H1 (cell line): Measurements from ENCODE around the gene NTRK2. TPM values are rescaled to one million over a fixed set of nuclear protein-coding genes. Genes with fewer than 3 reads are reported as not detected.

Experiments
- CTCF ChIA-PET: fragments of 300-600 bp; sonication (Branson Sonifier 250); formaldehyde crosslinking; loops from one replicate; lab custom pipeline; 2021; ENCODE audit not compliant: partially characterized antibody; lab: Charles Lee
- POLR2A ChIA-PET: fragments of 300-600 bp; sonication (Branson Sonifier 250); formaldehyde crosslinking; loops from one replicate; lab custom pipeline; 2021; ENCODE audit warnings: inconsistent platforms; ENCODE audit not compliant: partially characterized antibody; lab: Charles Lee
- DNase-seq, 2 experiments: peaks; one replicate each; pipeline versions ENCODE4 v3.0.0 to v3.0.0-alpha.2; 2010 to 2022; ENCODE audit warnings: low spot score in 2 of 2, low read depth in 1 of 2, mixed read lengths in 1 of 2
- FAIRE-seq: peaks from 2 replicates; lab custom pipeline; 2011; peaks lifted over from hg19 to GRCh38; lab: Jason Lieb, UNC
- H2AFZ ChIP-seq: 2 replicates; pipeline ENCODE4 v1.8.1; 2012; ENCODE audit warnings: low read length, inconsistent platforms
- H2AK5ac ChIP-seq: 2 replicates; pipeline ENCODE4 v1.6.1; 2013; ENCODE audit warnings: low read depth, low read length
- H2BK120ac ChIP-seq: replicated peaks from 2 replicates; pipeline ENCODE3; 2013; ENCODE audit warnings: low read depth, low read length, inconsistent platforms
- H2BK12ac ChIP-seq: 2 replicates; pipeline ENCODE4 v1.6.1; 2013; ENCODE audit warnings: low read depth, low read length
- H2BK15ac ChIP-seq: 2 replicates; pipeline ENCODE4 v1.6.1; 2013; ENCODE audit warnings: low read length
- H2BK20ac ChIP-seq: 2 replicates; pipeline ENCODE4 v1.6.1; 2013; ENCODE audit warnings: low read length
- H2BK5ac ChIP-seq: 2 replicates; pipeline ENCODE4 v1.6.1; 2013; ENCODE audit warnings: low read depth, low read length
- H3K14ac ChIP-seq: 2 replicates; pipeline ENCODE4 v1.6.1; 2013; ENCODE audit warnings: inconsistent platforms; ENCODE audit not compliant: insufficient read length
- H3K18ac ChIP-seq: 2 replicates; pipeline ENCODE4 v1.6.1; 2013; ENCODE audit warnings: low read length; ENCODE audit errors: extremely low read depth
- H3K23ac ChIP-seq: 2 replicates; pipeline ENCODE4 v1.6.1; 2013; ENCODE audit warnings: inconsistent platforms; ENCODE audit not compliant: insufficient read length
- H3K23me2 ChIP-seq: 2 replicates; pipeline ENCODE4 v1.6.1; 2013; ENCODE audit warnings: low read depth, low read length
- H3K27ac ChIP-seq: 2 replicates; pipeline ENCODE4 v1.6.1; 2011; ENCODE audit warnings: low read depth, low read length, inconsistent platforms
- H3K27me3 ChIP-seq, 4 experiments: replicated peaks in 1 of 4; 1 replicate in 1 of 4; 2 replicates in 3 of 4; pipeline versions ENCODE4 v1.6.1 to v1.8.1; 2011 to 2013; ENCODE audit warnings: low read length in 3 of 4, mild to moderate bottlenecking in 3 of 4, inconsistent platforms in 2 of 4, mixed read lengths in 2 of 4, moderate library complexity in 1 of 4; ENCODE audit not compliant: control insufficient read depth in 3 of 4, insufficient read depth in 3 of 4; ENCODE audit errors: extremely low read depth in 1 of 4
- H3K36me3 ChIP-seq, 4 experiments: 2 replicates each; pipeline versions ENCODE4 v1.6.1 to v1.8.1; 2011 to 2013; ENCODE audit warnings: mild to moderate bottlenecking in 4 of 4, low read length in 3 of 4, moderate library complexity in 2 of 4, control low read depth in 1 of 4, inconsistent platforms in 1 of 4; ENCODE audit not compliant: insufficient read depth in 4 of 4, control insufficient read depth in 2 of 4
- H3K4ac ChIP-seq: replicated peaks from 2 replicates; pipeline ENCODE3; 2013; ENCODE audit warnings: low read length, low read depth, mixed read lengths, inconsistent platforms; ENCODE audit not compliant: insufficient read length
- H3K4me1 ChIP-seq, 4 experiments: replicated peaks in 1 of 4; 1 replicate in 1 of 4; 2 replicates in 3 of 4; pipeline versions ENCODE4 v1.6.1 to v1.8.1; 2011 to 2013; ENCODE audit warnings: low read length in 3 of 4, inconsistent platforms in 2 of 4, mixed read lengths in 1 of 4; ENCODE audit not compliant: insufficient read depth in 4 of 4, control insufficient read depth in 3 of 4
- H3K4me2 ChIP-seq, 2 experiments: 2 replicates each; pipeline versions ENCODE4 v1.6.1 to v1.8.1; 2011 to 2013; ENCODE audit warnings: low read depth in 2 of 2, low read length in 2 of 2, control low read depth in 1 of 2, inconsistent platforms in 1 of 2, mild to moderate bottlenecking in 1 of 2; ENCODE audit not compliant: insufficient read depth in 1 of 2
- H3K4me3 ChIP-seq, 4 experiments: fragments of 200-600, 300-600 bp in 1 of 4; sonication (generic), shearing (Covaris generic), sonication (Bioruptor Twin) in 1 of 4; 2 replicates each; pipeline versions ENCODE4 v1.5.1 to v1.8.1; 2011 to 2016; ENCODE audit warnings: low read length in 4 of 4, low read depth in 3 of 4, control low read depth in 2 of 4, inconsistent platforms in 2 of 4, mild to moderate bottlenecking in 2 of 4, mixed read lengths in 1 of 4, moderate library complexity in 1 of 4; ENCODE audit not compliant: insufficient read depth in 2 of 4; ENCODE audit errors: extremely low read depth in 1 of 4
- H3K56ac ChIP-seq: replicated peaks from 2 replicates; pipeline ENCODE3; 2013; ENCODE audit warnings: low read depth, mild to moderate bottlenecking, mixed read lengths, low read length, inconsistent platforms; ENCODE audit not compliant: insufficient read length
- H3K79me1 ChIP-seq: 2 replicates; pipeline ENCODE4 v1.6.1; 2013; ENCODE audit warnings: low read depth, low read length, control low read depth
- H3K79me2 ChIP-seq, 2 experiments: 2 replicates each; pipeline versions ENCODE4 v1.6.1 to v1.8.1; 2012 to 2013; ENCODE audit warnings: low read length in 2 of 2, mild to moderate bottlenecking in 2 of 2, inconsistent platforms in 1 of 2; ENCODE audit not compliant: insufficient read depth in 2 of 2, control insufficient read depth in 1 of 2
- H3K9ac ChIP-seq, 4 experiments: replicated peaks in 1 of 4; 1 replicate in 1 of 4; 2 replicates in 3 of 4; pipeline versions ENCODE4 v1.6.1 to v1.8.1; 2011 to 2013; ENCODE audit warnings: low read depth in 3 of 4, low read length in 3 of 4, control low read depth in 2 of 4, mild to moderate bottlenecking in 2 of 4, moderate library complexity in 2 of 4, inconsistent platforms in 1 of 4; ENCODE audit errors: extremely low read depth in 1 of 4
- H3K9me3 ChIP-seq, 2 experiments: 2 replicates each; pipeline versions ENCODE4 v1.6.1 to v1.8.1; 2012 to 2013; ENCODE audit warnings: mild to moderate bottlenecking in 2 of 2, moderate library complexity in 2 of 2, control low read depth in 1 of 2, inconsistent platforms in 1 of 2, low read depth in 1 of 2, low read length in 1 of 2, mixed read lengths in 1 of 2; ENCODE audit not compliant: insufficient read depth in 2 of 2
- H4K20me1 ChIP-seq, 2 experiments: replicated peaks in 1 of 2; 2 replicates each; pipeline versions ENCODE3 to v1.8.1; 2011 to 2013; ENCODE audit warnings: inconsistent platforms in 2 of 2, low read length in 2 of 2, mild to moderate bottlenecking in 1 of 2; ENCODE audit not compliant: insufficient read depth in 2 of 2, control insufficient read depth in 1 of 2
- H4K5ac ChIP-seq: 2 replicates; pipeline ENCODE4 v1.6.1; 2013; ENCODE audit warnings: low read length, low read depth, mixed read lengths, inconsistent platforms; ENCODE audit not compliant: insufficient read length
- H4K8ac ChIP-seq: 2 replicates; pipeline ENCODE4 v1.8.0; 2013; ENCODE audit warnings: mild to moderate bottlenecking, moderate library complexity, low read length, inconsistent platforms; ENCODE audit not compliant: insufficient read depth; ENCODE audit errors: extremely low read depth
- H4K91ac ChIP-seq: replicated peaks from 2 replicates; pipeline ENCODE3; 2013; ENCODE audit warnings: low read length, mixed read lengths, inconsistent platforms; ENCODE audit not compliant: insufficient read length
- GABPA ChIP-seq: IDR thresholded peaks from 2 replicates; pipeline ENCODE4 v1.6.1; 2011; ENCODE audit warnings: mild to moderate bottlenecking, low read length, moderate library complexity, borderline replicate concordance; ENCODE audit not compliant: insufficient read depth
- PHF8 ChIP-seq: fragments of 200-600 bp; sonication (generic); conservative IDR thresholded peaks from 2 replicates; pipeline ENCODE4 v1.7.1; 2012; ENCODE audit warnings: low read depth, mild to moderate bottlenecking, inconsistent platforms, low read length, moderate library complexity
- RAD21 ChIP-seq, 2 experiments: IDR thresholded peaks in 1 of 2; conservative IDR thresholded peaks in 1 of 2; 2 replicates each; pipeline ENCODE4 v1.6.1; 2011; ENCODE audit warnings: low read depth in 2 of 2, low read length in 2 of 2, improper control_type of control experiment in 1 of 2, inconsistent platforms in 1 of 2, mild to moderate bottlenecking in 1 of 2, moderate library complexity in 1 of 2
- RNF2 ChIP-seq: fragments of 200-900, 300-1000 bp; sonication (generic); IDR thresholded peaks from 2 replicates; pipeline ENCODE4 v1.7.1; 2016; ENCODE audit warnings: borderline replicate concordance, low read depth, mild to moderate bottlenecking, antibody characterized with exemption, low read length; ENCODE audit not compliant: poor library complexity, severe bottlenecking; ENCODE audit errors: missing control alignments
- RXRA ChIP-seq: IDR thresholded peaks from 2 replicates; pipeline ENCODE4 v1.6.1; 2011; ENCODE audit warnings: low read depth, mild to moderate bottlenecking, low read length, moderate library complexity; ENCODE audit not compliant: insufficient read depth
- SIN3A ChIP-seq, 2 experiments: IDR thresholded peaks in 1 of 2; conservative IDR thresholded peaks in 1 of 2; 2 replicates each; pipeline ENCODE4 v1.6.1; 2011 to 2012; ENCODE audit warnings: low read length in 2 of 2, improper control_type of control experiment in 1 of 2, low read depth in 1 of 2, mild to moderate bottlenecking in 1 of 2
- TEAD4 ChIP-seq: IDR thresholded peaks from 2 replicates; pipeline ENCODE4 v1.6.1; 2012; ENCODE audit warnings: low read depth, low read length, inconsistent platforms, mixed read lengths
- WGBS, 2 experiments: shearing (Covaris generic) in 1 of 2; methylation state at CpG; one replicate each; pipeline versions ENCODE4 v1.1.6 to v1.1.7; 2013 to 2015; ENCODE audit warnings: low lambda C conversion rate in 2 of 2, mixed read lengths in 2 of 2, inconsistent platforms in 1 of 2, low coverage in 1 of 2, missing lambda C conversion rate in 1 of 2; ENCODE audit not compliant: insufficient replicate concordance in 2 of 2, insufficient coverage in 1 of 2, insufficient read length in 1 of 2; ENCODE audit errors: extremely low coverage in 1 of 2, missing lambda C conversion rate in 1 of 2; 5-methylcytosine and 5-hydroxymethylcytosine counted together
- polyA plus RNA-seq, 7 experiments: library from polyadenylated mRNA; depleted of rRNA in 3 of 7; stranded (reverse) in 5 of 7; unstranded in 2 of 7; fragments of >200 nt in 5 of 7; fragments of 200-250 nt in 2 of 7; gene quantifications; 1 replicate in 5 of 7; 2 replicates in 1 of 7; 4 replicates in 1 of 7; pipeline versions ENCODE4 v1.2.1 to v1.2.3, GENCODE V29; 2011 to 2013; ENCODE audit warnings: missing spikeins in 2 of 7, mixed read lengths in 2 of 7
- total RNA-seq: library from RNA; stranded (reverse); fragmentation: NEBNext Ultra II Directional; extraction: Animal tissue kit (Norgen Biotek cat#: 25700); gene quantifications from 2 replicates; pipeline ENCODE4 v1.2.1, GENCODE V29; 2021
- TF ChIP-seq, protein P1 (sequence below): IDR thresholded peaks from 2 replicates; pipeline ENCODE4 v1.6.1; 2011; ENCODE audit warnings: low read length, improper control_type of control experiment

Gene NTRK2
- total and polyA plus RNA-seq, 2 of the 8 experiments (the other 6 are each of a cell fraction or from before 2014, with no cell fraction given) = 0.03 to 0.04 TPM

- Histone ChIP-seq H2BK15ac (no peak overlapping the region), H3K27me3 (peaks cover 30 to 57% (median 53%) of the 10 kb centered on the region in 4 experiments), H3K18ac (no peak overlapping the region), H3K23ac (no peak overlapping the region), H3K9ac (peak overlapping the region in 1 of 4 experiments; percentile 31; a peak in 1 of 7 replicates), H3K14ac (no peak overlapping the region), H3K79me1 (no peaks in the 10 kb centered on the region), H3K9me3 (no peaks in the 10 kb centered on the region), H3K4ac (no peak overlapping the region), H2BK120ac (no peak overlapping the region), H3K4me1 (peaks cover 0 to 12% (median 9%) of the 10 kb centered on the region in 4 experiments; a peak in 6 of 7 replicates), H4K8ac (peak overlapping the region; percentile 66; the same call in 1 of the 2 replicates), H3K4me3 (peak overlapping the region; percentile 37 to 64 (median 56)), H2BK5ac (no peak overlapping the region), H3K36me3 (no peaks in the 10 kb centered on the region), H2BK12ac (no peak overlapping the region), H2AK5ac (no peak overlapping the region), H3K4me2 (peak overlapping the region; percentile 89 to 93), H2BK20ac (no peak overlapping the region), H3K23me2 (peaks cover 19% of the 10 kb centered on the region; the same call in 1 of the 2 replicates), H4K20me1 (peaks cover 2 to 4% of the 10 kb centered on the region in 2 experiments), H3K27ac (no peak overlapping the region), H3K79me2 (no peaks in the 10 kb centered on the region), H4K91ac (no peak overlapping the region), H3K56ac (no peak overlapping the region), H4K5ac (no peak overlapping the region), H2AFZ (peak overlapping the region; percentile 64)
- FAIRE-seq (no peak), DNase-seq (peak in 1 of 2 experiments; percentile 75)
- CTCF ChIA-PET = interaction anchor here (0.7 to 1.9 kb wide), 12 partner anchors 8 to 588 kb away, joined by 3 to 5 read pairs (median 3); no protein-coding TSS in a partner anchor
- POLR2A ChIA-PET = no interaction called here
- 5% methylated on average over 57 of the region's 67 CpGs; no CpG with 5 or more reads in 1 of the 2 experiments for WGBS, 2 experiments
- no peak for TF ChIP-seq SIN3A (conservative IDR thresholded peaks at IDR 0.05 in 1 of 2, IDR thresholded peaks at IDR 0.05 in 1 of 2; ENCODE audit: low read depth in 1 of 2, low read length in 2 of 2)
- TF ChIP-seq RXRA = no peak
- TF ChIP-seq, protein P1, sequence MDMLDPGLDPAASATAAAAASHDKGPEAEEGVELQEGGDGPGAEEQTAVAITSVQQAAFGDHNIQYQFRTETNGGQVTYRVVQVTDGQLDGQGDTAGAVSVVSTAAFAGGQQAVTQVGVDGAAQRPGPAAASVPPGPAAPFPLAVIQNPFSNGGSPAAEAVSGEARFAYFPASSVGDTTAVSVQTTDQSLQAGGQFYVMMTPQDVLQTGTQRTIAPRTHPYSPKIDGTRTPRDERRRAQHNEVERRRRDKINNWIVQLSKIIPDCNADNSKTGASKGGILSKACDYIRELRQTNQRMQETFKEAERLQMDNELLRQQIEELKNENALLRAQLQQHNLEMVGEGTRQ = no peak
- no peak for TF ChIP-seq PHF8
- peak; percentile 9 to 23; a peak in 2 of 4 replicates for TF ChIP-seq RAD21 (IDR thresholded peaks at IDR 0.05 in 1 of 2, conservative IDR thresholded peaks at IDR 0.05 in 1 of 2; ENCODE audit: low read depth in 2 of 2, low read length in 2 of 2)
- TF ChIP-seq TEAD4 = no peak
- TF ChIP-seq GABPA = no peak
- peak; percentile 74 for TF ChIP-seq RNF2
These were observed 861 bp downstream of the NTRK2 start for GRCh38 chr9:84670138-84671041.
